GM12873 (cell line): Measurements from ENCODE around the gene FTH1.

ENCODE experiments used
- TF ChIP-seq, protein P1 (sequence below): IDR thresholded peaks from 2 replicates; pipeline ENCODE4 v1.5.1; 2012; ENCODE audit warnings: low read depth, mild to moderate bottlenecking, moderate library complexity, low read length, control low read depth; ENCODE audit not compliant: insufficient read depth; ENCODE audit errors: missing control alignments

Gene FTH1

DNA sequence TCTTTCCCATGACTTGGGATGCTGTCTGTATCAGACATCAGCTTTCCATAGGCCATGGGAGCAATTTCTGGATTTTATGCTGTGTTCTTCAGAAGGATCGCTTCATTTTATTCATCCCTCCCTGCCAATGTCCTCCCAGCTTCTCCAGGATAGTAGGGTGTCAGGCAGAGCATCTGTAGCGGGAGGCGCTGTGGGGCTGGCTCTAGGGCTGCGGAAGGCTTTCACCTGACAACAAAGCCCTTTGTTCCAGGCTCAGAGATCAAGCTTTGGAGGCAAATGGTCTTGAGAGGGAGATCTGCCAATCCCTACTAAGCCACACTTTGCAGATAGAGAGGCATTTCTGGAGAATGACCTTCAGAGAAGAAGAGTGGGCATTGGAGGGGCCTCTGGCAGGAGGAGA lies 29.5 kb upstream of the FTH1 start:
- TF ChIP-seq, protein P1, sequence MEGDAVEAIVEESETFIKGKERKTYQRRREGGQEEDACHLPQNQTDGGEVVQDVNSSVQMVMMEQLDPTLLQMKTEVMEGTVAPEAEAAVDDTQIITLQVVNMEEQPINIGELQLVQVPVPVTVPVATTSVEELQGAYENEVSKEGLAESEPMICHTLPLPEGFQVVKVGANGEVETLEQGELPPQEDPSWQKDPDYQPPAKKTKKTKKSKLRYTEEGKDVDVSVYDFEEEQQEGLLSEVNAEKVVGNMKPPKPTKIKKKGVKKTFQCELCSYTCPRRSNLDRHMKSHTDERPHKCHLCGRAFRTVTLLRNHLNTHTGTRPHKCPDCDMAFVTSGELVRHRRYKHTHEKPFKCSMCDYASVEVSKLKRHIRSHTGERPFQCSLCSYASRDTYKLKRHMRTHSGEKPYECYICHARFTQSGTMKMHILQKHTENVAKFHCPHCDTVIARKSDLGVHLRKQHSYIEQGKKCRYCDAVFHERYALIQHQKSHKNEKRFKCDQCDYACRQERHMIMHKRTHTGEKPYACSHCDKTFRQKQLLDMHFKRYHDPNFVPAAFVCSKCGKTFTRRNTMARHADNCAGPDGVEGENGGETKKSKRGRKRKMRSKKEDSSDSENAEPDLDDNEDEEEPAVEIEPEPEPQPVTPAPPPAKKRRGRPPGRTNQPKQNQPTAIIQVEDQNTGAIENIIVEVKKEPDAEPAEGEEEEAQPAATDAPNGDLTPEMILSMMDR = no peak

DNA sequence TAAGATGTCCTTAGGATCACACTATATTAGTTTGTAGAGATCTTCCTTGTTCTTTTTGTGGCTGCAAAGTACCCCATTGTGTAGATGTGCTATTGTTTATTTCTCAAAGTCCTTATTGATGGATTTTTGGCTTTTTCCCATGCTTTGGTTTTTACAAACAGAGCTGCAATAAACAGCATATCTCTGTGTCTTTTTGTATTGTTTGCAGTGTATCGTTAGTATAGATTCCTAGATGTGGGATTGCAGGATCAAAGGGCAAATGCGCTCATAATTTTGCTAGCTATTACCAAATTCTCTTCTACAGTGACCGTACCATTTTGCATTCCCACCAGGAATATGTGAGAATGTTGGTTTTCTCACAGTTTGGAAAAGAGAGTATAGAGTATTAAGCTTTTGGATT lies 27.5 kb upstream of the FTH1 start:
- TF ChIP-seq, protein P1 = no peak

DNA sequence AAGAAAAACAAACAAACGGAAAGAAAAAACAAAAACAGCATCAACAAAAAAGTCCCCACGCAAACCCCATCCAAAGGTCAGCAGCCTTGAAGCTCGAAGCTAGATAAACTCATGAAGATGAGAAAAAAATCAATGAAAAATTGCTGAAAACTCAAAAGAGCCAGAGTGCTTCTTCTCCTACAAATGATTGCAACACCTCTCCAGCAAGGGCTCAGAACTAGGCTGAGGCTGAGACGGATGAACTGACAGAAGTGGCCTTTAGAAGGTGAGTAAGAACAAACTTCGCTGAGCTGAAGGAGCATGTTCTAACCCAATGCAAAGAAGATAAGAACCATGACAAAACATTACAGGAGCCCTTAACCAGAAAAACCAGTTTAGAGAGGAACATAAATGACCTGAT lies 18.4 kb upstream of the FTH1 start:
- TF ChIP-seq, protein P1 = no peak

DNA sequence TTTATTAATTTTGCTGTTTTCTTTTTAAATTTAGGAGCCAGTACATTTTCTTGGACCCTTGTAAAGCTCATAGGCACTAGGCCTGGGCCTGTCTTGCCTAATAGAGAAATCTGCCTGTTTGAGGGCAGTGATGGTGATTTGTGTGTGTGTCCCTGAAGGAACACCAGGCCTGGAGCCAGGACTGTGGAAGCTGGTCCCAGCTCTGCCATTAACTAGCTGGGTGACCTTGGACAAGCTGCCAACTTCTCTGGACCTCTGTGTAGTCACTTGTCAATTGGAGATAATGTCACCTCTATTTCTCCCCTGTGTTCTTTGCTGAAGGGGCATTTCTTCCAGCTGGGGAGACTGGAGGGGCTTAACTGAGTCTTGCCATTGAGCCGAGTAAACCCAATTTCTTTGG lies 16.0 kb upstream of the FTH1 start:
- TF ChIP-seq, protein P1 = no peak

DNA sequence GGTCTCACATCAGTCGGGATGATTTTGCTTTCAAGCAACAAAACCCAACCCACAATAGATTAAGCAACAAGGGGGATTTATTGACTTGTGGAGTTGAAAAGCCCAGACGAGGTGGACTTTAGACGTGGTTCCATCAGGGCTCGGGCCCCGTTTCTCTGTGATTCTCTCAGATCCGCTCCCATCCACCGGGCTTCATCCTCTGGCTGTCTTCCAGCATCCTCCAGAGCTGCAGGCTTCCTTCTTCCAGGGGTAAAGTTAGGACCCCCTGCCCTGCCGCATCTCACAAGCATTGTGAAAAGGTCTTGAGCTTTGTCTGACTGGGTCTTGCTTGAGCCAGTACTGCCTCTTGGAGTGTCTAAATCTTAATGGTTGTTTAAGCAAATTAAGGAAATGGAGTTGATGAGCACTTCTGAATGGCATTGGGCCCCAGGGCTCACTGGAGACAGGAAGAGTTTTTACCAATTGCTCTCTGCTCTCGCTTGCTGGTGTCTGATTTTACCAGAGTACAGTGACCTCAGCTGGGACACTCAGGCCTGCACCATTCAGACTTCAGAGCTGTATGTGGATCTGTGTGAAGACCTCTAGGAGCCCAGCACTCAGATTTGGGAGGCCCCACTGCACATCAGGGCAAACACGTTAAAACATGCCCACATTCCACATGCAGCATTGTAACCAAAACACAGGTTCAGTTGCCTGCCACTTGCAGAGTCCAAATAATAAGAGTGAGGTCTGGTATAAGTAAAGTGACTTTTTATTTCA lies 13.5 kb upstream of the FTH1 start:
- TF ChIP-seq, protein P1 = no peak

- TF ChIP-seq, protein P1 = no peak
These were observed 11.5 kb upstream of the FTH1 start for GRCh38 chr11:61978703-61979661.

DNA sequence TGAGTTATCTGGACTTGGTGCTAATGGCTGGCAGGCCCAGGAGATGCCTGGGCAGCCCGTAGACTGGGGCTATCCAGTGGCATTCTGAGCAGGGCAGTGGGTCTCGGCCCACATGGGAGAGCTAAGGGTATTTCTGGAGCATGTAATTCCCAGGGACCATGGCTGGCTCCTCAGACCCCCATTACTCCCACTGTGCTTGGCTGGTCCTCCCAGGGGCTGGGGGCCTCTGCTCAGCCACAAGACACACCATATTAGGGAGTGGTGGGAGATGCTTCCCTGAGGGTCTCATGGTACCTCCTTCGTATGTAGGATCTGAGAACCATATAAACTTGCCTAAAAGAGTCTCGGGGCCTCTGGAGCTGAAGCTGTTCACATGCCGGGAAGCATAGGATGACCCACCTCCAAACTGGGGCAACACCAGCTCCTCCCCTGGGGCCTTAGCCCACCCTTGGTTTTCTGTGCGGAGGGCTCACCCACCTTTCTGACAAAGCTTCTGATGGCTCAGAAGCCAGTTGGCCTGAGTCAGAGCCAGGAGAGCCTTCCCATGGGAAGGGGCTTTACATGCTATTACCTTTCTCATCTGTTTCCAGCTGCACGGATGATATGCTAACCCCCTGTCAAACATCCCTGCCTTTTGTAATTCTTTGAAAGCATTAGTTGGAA lies 9.5 kb upstream of the FTH1 start:
- TF ChIP-seq, protein P1 = no peak
